Pulmonary artery endothelial cell (primary cell): ENCODE data around the gene KRTAP12-3. TPM values are rescaled to one million over a fixed set of nuclear protein-coding genes. Genes with fewer than 3 reads are reported as not detected.

Experiments
- DNase-seq: peaks from one replicate; pipeline ENCODE4 v3.0.0-alpha.2; 2011; ENCODE audit warnings: low read depth, low spot score
- total RNA-seq: library from RNA; depleted of rRNA; stranded (reverse); fragments of >200 nt; gene quantifications from 2 replicates; pipeline ENCODE4 v1.2.3, GENCODE V29; 2014

KRTAP12-3 gene
- total RNA-seq, 1 donor from 2014 or later: not detected

DNA sequence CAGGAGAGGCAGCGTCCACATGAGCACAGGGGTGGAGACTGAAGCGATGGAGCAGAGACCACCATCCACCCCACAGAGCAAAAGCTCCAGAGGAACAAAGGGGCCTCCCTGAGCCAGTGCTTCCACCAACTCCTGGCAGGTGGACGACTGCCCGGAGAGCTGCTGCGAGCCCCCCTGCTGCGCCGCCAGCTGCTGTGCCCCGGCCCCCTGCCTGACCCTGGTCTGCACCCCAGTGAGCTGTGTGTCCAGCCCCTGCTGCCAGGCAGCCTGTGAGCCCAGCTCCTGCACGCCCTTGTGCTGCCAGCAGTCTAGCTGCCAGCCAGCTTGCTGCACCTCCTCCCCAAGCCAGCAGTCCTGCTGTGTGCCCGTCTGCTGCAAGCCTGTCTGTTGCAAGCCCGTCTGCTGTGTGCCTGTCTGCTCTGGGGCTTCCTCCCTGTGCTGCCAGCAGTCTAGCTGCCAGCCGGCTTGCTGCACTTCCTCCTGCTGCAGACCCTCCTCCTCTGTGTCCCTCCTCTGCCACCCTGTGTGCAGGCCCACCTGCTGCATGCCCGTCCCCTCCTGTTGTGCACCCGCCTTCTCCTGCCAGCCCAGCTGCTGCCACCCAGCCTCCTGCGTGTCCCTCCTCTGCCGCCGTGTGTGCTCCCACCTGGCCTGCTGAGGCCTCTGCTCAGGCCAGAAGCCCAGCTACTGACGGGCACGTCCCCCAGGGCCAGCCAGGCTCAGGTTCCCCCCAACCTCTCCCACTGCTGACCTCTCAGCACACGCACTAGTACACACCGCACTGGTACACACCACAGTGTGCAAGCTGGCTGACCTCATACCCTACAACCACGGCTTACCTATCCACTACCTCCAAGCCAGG lies 44.6 kb downstream of the KRTAP12-3 start:
- DNase-seq: no peak

DNA sequence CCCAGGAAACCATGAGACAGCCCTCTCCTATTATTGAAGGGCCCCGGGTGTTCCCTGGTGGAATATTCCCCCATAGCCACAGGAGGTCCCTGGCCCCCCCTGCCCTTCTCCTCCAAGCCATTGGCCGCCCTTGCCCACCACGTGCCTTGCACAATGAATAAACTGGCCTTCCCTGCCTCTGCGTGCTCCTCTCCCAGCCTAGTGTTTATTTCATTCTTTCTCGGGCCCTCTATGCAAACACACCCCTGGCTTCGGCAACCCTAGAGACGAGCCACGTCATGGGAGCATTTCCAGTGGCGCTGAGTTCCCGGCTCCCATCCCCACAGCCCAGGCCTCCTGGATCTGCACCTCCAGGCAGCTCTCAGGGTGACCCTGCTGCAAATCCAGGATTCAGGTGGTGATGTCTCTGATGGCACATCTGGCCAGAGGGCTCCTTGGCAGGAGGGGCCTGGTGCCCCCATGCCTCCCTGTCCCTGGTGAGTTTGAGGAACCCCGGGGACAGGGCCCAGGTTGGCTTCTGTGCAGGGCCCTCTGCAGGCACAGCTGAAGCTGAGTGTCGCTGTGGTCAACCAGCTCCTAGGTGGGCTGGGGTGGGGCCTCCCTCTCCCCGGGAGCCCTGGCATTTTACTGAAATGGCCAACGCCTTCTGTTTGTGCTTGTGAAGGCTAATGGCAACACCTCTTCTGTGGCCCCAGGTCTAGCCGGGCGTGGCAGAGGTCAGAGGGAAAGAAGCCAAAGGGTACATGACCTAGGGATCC lies 45.4 kb downstream of the KRTAP12-3 start:
- DNase-seq: no peak

DNA sequence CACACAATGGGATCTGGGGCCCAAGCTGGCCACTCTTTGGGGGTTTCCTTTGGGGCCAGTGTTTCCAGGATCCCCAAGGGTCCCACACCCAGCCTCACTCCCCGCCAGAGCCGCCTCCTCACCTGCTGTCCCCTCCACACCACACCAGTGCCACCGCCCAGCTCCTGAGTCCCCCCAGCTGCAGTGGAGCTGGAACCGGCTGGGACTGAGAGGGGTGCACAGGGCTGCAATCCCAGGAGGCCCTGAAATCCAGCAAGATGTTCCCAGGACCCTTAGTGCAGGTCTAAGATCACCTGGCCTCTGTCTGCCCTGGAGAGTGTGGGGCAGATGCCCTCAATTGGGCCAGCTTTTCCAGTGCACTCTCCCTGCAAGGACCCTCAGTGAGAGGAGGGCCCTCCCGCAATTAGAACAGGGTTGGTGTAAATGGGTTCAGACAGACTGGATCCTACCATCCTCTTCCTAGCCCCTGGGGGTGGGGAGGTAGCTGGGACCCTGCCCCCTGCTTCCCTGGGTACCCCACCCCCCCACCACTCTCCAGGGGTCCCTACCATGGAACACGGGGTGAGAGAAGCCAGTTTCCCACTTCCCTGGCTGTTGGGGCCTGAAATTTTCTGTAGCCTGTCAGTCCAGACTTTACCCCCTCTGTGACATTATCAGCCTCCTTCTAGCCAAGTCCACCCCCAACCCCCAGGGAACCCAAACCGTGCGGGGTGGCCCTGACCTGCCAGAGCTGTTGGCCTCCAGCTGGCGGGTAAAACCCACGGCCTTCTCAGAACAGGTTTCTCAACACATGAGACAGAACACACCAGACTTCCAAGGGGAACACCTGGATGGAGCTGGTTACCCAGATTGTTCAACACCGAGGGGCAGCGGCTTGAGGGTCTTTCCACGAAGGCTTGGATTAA lies 46.3 kb downstream of the KRTAP12-3 start:
- DNase-seq: no peak

DNA sequence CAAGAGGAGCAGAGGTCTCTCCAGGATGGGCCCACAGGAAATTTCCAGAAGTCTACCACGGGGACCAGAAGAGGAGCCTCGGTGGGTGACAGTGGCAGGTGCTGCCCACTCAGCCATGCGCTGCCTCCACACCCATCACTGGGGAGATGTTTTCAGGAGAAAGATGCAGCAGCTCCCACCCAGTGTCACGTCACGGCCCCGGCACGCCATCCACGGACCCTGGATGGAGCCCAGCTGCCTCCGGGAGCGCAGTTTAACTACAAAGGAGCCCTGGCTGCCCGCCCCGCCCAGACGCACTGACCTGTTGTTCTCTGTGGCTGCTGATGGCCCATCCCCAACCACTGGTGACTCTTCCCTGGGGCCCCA lies 46.9 kb downstream of the KRTAP12-3 start:
- DNase-seq: no peak

DNA sequence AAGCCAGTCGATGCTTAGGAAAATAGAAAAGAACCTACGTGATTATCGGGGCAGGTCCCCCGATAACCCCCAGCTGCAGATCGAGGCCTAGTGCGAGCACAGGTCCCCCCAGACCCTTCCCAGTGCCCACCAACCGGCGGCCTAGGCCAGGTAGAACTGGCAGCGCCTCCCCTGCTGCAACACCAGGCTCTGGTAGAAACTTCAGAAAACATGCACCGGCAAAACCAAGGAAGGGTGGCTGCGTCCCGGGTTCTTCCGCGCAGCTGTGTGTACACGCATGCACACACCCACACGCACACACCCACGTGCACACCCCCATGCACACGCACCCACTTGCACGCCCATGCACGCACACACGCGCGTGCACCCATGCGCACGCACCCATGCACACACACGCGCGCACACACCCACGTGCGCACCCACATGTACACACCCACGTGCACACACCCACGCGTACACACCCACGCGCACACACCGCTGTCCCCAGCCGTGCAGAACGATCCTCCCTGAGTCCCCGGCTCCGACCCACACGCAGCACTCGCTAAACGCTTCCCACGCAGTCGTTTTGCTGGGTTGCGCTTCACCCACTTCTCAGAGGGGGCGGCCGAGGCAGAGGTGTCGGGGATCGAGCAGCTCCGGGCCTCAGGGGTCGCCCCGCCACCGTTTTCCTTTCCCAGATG lies 48.4 kb downstream of the KRTAP12-3 start:
- no peak for DNase-seq

DNA sequence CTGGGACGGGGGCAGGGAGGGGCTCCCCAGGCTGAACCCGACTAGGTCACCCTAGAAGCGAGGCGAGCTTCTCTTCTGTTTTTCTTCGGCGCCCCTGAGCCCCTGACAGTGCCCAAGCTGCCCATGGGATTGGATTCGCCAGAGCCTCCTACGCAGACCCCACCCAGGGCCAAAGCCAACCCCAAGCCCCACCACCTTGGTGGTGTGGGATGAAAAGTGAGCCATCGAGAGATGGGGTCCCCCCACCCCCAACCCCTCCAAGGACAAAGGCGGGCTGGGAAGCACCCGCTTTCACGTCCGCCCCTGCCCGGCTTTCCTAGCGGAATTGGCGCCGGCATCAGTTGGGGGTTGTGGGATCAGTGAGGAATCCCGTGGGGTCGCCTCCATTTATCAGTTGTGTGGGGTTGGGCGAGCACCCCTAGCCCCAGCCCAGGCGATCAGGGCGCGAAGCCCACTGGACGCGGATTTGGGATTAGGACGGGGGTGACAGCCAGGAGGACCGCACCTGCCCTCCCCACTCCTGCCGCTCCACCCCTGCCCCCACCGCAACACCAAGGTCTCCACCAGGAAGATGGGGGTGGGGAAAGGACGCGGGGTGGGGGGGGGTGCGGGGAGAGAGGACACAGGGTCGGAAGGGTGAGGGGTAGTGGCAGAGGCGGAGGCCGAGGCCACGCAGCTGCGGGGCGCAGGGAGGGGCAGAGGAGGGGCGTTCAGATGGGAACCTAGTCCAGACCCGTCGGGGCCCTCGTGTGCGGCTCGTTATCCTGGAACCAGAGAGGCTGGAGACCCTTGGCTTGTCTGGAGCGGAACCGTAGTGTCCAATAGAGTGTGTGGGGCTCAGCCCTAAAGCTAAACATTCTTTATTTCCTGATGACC lies 49.2 kb downstream of the KRTAP12-3 start:
- no peak for DNase-seq

Other genes starting within 250 kb of the KRTAP12-3 start
- gene LRRC3, start 202.4 kb upstream of the KRTAP12-3 start, total RNA-seq: 0.71 and 1.5 TPM in 2 replicates
- not detected in 2 replicates for gene KRTAP10-1, start 117.7 kb upstream of the KRTAP12-3 start, total RNA-seq
- gene KRTAP10-2, start 106.4 kb upstream of the KRTAP12-3 start, total RNA-seq: not detected in 2 replicates
- not detected in 2 replicates for gene KRTAP10-3, start 99.1 kb upstream of the KRTAP12-3 start, total RNA-seq
- not detected in 2 replicates for gene KRTAP10-4, start 84.2 kb upstream of the KRTAP12-3 start, total RNA-seq
- gene KRTAP10-5, start 77.3 kb upstream of the KRTAP12-3 start, total RNA-seq: not detected in 2 replicates
- gene KRTAP10-6, start 65.4 kb upstream of the KRTAP12-3 start, total RNA-seq: not detected in 2 replicates
- not detected in 2 replicates for gene KRTAP10-7, start 57.3 kb upstream of the KRTAP12-3 start, total RNA-seq
- not detected in 2 replicates for gene KRTAP10-8, start 45.9 kb upstream of the KRTAP12-3 start, total RNA-seq
- gene KRTAP10-9, start 30.8 kb upstream of the KRTAP12-3 start, total RNA-seq: not detected in 2 replicates
- gene KRTAP10-10, start 20.6 kb upstream of the KRTAP12-3 start, total RNA-seq: not detected in 2 replicates
- gene KRTAP10-11, start 11.5 kb upstream of the KRTAP12-3 start, total RNA-seq: not detected in 2 replicates
- not detected in 2 replicates for gene KRTAP12-4, start 3.3 kb upstream of the KRTAP12-3 start, total RNA-seq
- not detected in 2 replicates for gene KRTAP12-2, start 9.0 kb downstream of the KRTAP12-3 start, total RNA-seq
- not detected in 2 replicates for gene KRTAP12-1, start 24.2 kb downstream of the KRTAP12-3 start, total RNA-seq
- gene KRTAP10-12, start 39.2 kb downstream of the KRTAP12-3 start, total RNA-seq: not detected in 2 replicates
- not detected in 2 replicates for gene TSPEAR, start 53.6 kb downstream of the KRTAP12-3 start, total RNA-seq
- 105 and 197 TPM in 2 replicates for gene UBE2G2, start 143.9 kb downstream of the KRTAP12-3 start, total RNA-seq
- 101 and 113 TPM in 2 replicates for gene SUMO3, start 160.1 kb downstream of the KRTAP12-3 start, total RNA-seq
- 324 and 432 TPM in 2 replicates for gene PTTG1IP, start 215.8 kb downstream of the KRTAP12-3 start, total RNA-seq